Measurements from ENCODE around the gene PCNX4. TPM values are rescaled to one million over a fixed set of nuclear protein-coding genes. Genes with fewer than 3 reads are reported as not detected.

PCNX4 gene
- total and polyA plus RNA-seq, 2 experiments from 2014 or later = 22.9 to 77.5 TPM

DNA sequence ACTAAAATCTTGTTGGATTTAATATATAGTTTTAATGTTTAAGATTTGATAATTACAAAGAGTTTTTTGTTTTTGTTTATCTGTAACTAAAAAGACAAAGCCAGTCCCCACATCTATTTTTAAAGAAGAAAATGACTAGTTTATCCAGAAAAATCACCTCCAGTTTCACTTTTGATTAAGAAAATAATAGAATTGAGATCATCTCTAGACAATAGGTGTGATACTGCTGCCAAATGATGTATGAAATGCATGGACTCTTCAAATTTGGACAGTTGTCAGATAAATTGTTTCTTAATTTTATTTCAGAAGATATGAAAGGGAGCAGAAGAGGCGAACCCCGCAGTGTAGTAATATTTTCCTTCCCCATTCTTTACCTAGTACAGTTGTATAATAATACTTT lies 20.0 kb downstream of the PCNX4 start:
- H3K4me1 ChIP-seq (ENCODE audit: insufficient read depth) = peaks cover 3% of the 10 kb centered on the region; the same call in 1 of the 2 replicates
- no peak overlapping the region for H2AFZ ChIP-seq
- no peaks in the 10 kb centered on the region for H3K4me1 Mint-ChIP-seq
- H3F3A ChIP-seq (replicated peaks; ENCODE audit: low read depth) = no peaks in the 10 kb centered on the region
- no peak overlapping the region for H3K27ac ChIP-seq (ENCODE audit: low read depth)
- no peak for DNase-seq (ENCODE audit: low spot score)
- no peaks in the 10 kb centered on the region; the same call in 1 of the 2 replicates for H4K20me1 ChIP-seq (replicated peaks; ENCODE audit: insufficient read depth)
- peaks cover 56% of the 10 kb centered on the region; the same call in 1 of the 2 replicates for H3K79me2 ChIP-seq (replicated peaks; ENCODE audit: insufficient read depth)
- H3K9me3 Mint-ChIP-seq = no peaks in the 10 kb centered on the region
- peaks cover 28% of the 10 kb centered on the region; the same call in 2 of the 3 replicates for H3K36me3 Mint-ChIP-seq (ENCODE audit: low read depth)
- no peak overlapping the region for H3K4me3 ChIP-seq
- TF ChIP-seq, protein P1, sequence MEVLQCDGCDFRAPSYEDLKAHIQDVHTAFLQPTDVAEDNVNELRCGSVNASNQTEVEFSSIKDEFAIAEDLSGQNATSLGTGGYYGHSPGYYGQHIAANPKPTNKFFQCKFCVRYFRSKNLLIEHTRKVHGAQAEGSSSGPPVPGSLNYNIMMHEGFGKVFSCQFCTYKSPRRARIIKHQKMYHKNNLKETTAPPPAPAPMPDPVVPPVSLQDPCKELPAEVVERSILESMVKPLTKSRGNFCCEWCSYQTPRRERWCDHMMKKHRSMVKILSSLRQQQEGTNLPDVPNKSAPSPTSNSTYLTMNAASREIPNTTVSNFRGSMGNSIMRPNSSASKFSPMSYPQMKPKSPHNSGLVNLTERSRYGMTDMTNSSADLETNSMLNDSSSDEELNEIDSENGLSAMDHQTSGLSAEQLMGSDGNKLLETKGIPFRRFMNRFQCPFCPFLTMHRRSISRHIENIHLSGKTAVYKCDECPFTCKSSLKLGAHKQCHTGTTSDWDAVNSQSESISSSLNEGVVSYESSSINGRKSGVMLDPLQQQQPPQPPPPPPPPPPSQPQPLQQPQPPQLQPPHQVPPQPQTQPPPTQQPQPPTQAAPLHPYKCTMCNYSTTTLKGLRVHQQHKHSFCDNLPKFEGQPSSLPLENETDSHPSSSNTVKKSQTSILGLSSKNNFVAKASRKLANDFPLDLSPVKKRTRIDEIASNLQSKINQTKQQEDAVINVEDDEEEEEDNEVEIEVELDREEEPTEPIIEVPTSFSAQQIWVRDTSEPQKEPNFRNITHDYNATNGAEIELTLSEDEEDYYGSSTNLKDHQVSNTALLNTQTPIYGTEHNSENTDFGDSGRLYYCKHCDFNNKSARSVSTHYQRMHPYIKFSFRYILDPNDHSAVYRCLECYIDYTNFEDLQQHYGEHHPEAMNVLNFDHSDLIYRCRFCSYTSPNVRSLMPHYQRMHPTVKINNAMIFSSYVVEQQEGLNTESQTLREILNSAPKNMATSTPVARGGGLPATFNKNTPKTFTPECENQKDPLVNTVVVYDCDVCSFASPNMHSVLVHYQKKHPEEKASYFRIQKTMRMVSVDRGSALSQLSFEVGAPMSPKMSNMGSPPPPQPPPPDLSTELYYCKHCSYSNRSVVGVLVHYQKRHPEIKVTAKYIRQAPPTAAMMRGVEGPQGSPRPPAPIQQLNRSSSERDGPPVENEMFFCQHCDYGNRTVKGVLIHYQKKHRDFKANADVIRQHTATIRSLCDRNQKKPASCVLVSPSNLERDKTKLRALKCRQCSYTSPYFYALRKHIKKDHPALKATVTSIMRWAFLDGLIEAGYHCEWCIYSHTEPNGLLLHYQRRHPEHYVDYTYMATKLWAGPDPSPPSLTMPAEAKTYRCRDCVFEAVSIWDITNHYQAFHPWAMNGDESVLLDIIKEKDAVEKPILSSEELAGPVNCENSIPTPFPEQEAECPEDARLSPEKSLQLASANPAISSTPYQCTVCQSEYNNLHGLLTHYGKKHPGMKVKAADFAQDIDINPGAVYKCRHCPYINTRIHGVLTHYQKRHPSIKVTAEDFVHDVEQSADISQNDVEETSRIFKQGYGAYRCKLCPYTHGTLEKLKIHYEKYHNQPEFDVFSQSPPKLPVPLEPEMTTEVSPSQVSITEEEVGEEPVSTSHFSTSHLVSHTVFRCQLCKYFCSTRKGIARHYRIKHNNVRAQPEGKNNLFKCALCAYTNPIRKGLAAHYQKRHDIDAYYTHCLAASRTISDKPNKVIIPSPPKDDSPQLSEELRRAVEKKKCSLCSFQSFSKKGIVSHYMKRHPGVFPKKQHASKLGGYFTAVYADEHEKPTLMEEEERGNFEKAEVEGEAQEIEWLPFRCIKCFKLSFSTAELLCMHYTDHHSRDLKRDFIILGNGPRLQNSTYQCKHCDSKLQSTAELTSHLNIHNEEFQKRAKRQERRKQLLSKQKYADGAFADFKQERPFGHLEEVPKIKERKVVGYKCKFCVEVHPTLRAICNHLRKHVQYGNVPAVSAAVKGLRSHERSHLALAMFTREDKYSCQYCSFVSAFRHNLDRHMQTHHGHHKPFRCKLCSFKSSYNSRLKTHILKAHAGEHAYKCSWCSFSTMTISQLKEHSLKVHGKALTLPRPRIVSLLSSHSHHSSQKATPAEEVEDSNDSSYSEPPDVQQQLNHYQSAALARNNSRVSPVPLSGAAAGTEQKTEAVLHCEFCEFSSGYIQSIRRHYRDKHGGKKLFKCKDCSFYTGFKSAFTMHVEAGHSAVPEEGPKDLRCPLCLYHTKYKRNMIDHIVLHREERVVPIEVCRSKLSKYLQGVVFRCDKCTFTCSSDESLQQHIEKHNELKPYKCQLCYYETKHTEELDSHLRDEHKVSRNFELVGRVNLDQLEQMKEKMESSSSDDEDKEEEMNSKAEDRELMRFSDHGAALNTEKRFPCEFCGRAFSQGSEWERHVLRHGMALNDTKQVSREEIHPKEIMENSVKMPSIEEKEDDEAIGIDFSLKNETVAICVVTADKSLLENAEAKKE (CRISPR knock-in tag; IDR thresholded peaks at IDR 0.05) = no peak
- TF ChIP-seq EZH2 (IDR thresholded peaks at IDR 0.05; ENCODE audit: low read depth, unreplicated experiment) = no peak
- TF ChIP-seq JUNB (IDR thresholded peaks at IDR 0.05; ENCODE audit: unreplicated experiment) = no peak
- TF ChIP-seq, protein P2, sequence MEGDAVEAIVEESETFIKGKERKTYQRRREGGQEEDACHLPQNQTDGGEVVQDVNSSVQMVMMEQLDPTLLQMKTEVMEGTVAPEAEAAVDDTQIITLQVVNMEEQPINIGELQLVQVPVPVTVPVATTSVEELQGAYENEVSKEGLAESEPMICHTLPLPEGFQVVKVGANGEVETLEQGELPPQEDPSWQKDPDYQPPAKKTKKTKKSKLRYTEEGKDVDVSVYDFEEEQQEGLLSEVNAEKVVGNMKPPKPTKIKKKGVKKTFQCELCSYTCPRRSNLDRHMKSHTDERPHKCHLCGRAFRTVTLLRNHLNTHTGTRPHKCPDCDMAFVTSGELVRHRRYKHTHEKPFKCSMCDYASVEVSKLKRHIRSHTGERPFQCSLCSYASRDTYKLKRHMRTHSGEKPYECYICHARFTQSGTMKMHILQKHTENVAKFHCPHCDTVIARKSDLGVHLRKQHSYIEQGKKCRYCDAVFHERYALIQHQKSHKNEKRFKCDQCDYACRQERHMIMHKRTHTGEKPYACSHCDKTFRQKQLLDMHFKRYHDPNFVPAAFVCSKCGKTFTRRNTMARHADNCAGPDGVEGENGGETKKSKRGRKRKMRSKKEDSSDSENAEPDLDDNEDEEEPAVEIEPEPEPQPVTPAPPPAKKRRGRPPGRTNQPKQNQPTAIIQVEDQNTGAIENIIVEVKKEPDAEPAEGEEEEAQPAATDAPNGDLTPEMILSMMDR (conservative IDR thresholded peaks at IDR 0.05; ENCODE audit: low read depth in 2 of 2) = no peak
- TF ChIP-seq CREB1 (CRISPR knock-in tag; IDR thresholded peaks at IDR 0.05; ENCODE audit: low read depth) = no peak
- TF ChIP-seq, protein P3, sequence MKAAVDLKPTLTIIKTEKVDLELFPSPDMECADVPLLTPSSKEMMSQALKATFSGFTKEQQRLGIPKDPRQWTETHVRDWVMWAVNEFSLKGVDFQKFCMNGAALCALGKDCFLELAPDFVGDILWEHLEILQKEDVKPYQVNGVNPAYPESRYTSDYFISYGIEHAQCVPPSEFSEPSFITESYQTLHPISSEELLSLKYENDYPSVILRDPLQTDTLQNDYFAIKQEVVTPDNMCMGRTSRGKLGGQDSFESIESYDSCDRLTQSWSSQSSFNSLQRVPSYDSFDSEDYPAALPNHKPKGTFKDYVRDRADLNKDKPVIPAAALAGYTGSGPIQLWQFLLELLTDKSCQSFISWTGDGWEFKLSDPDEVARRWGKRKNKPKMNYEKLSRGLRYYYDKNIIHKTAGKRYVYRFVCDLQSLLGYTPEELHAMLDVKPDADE (IDR thresholded peaks at IDR 0.05) = no peak
- TF ChIP-seq ZNF331 (CRISPR knock-in tag; IDR thresholded peaks at IDR 0.05; ENCODE audit: low read depth) = no peak
- TF ChIP-seq, protein P4, sequence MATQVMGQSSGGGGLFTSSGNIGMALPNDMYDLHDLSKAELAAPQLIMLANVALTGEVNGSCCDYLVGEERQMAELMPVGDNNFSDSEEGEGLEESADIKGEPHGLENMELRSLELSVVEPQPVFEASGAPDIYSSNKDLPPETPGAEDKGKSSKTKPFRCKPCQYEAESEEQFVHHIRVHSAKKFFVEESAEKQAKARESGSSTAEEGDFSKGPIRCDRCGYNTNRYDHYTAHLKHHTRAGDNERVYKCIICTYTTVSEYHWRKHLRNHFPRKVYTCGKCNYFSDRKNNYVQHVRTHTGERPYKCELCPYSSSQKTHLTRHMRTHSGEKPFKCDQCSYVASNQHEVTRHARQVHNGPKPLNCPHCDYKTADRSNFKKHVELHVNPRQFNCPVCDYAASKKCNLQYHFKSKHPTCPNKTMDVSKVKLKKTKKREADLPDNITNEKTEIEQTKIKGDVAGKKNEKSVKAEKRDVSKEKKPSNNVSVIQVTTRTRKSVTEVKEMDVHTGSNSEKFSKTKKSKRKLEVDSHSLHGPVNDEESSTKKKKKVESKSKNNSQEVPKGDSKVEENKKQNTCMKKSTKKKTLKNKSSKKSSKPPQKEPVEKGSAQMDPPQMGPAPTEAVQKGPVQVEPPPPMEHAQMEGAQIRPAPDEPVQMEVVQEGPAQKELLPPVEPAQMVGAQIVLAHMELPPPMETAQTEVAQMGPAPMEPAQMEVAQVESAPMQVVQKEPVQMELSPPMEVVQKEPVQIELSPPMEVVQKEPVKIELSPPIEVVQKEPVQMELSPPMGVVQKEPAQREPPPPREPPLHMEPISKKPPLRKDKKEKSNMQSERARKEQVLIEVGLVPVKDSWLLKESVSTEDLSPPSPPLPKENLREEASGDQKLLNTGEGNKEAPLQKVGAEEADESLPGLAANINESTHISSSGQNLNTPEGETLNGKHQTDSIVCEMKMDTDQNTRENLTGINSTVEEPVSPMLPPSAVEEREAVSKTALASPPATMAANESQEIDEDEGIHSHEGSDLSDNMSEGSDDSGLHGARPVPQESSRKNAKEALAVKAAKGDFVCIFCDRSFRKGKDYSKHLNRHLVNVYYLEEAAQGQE (IDR thresholded peaks at IDR 0.05; ENCODE audit: unreplicated experiment) = no peak
- no peak for TF ChIP-seq EZH2phosphoT487 (IDR thresholded peaks at IDR 0.05; ENCODE audit: unreplicated experiment)
- peaks cover 10% of the 10 kb centered on the region; the same call in 1 of the 2 replicates for H3K36me3 ChIP-seq (ENCODE audit: insufficient read depth)
- no peaks in the 10 kb centered on the region for H3K27me3 ChIP-seq (ENCODE audit: insufficient read depth)
- H3K4me2 ChIP-seq = no peak overlapping the region
- H3K4me3 Mint-ChIP-seq = no peak overlapping the region
- H3K27me3 Mint-ChIP-seq (ENCODE audit: insufficient read depth, low read depth, poor library complexity) = no peaks in the 10 kb centered on the region
- H3K27ac Mint-ChIP-seq = no peak overlapping the region
- H3K9me2 ChIP-seq (ENCODE audit: insufficient read depth) = peaks cover 5% of the 10 kb centered on the region; the same call in 1 of the 2 replicates
- no peak for ATAC-seq
